HCT116 (cell line): ENCODE measurements around the gene WNT7B.

Experiments used
- CEBPB ChIP-seq: IDR thresholded peaks from 2 replicates; pipeline ENCODE4 v1.6.1; 2012; ENCODE audit warnings: low read depth
- CTCF ChIP-seq, 3 experiments: fragments of 200-600 bp in 1 of 3; sonication (generic) in 1 of 3; IDR thresholded peaks in 2 of 3; conservative IDR thresholded peaks in 1 of 3; 2 replicates each; pipeline ENCODE4 v1.5.1; 2012 to 2017; ENCODE audit warnings: low read depth in 2 of 3, low read length in 2 of 3, antibody characterized with exemption in 1 of 3, borderline replicate concordance in 1 of 3, control low read depth in 1 of 3, mild to moderate bottlenecking in 1 of 3, mixed read lengths in 1 of 3, mixed run types in 1 of 3, moderate library complexity in 1 of 3; ENCODE audit not compliant: insufficient read depth in 1 of 3
- EZH2 ChIP-seq: fragments of 200-600 bp; sonication (generic); IDR thresholded peaks from 2 replicates; pipeline ENCODE4 v1.6.1; 2017; ENCODE audit warnings: antibody characterized with exemption, mixed run types
- POLR2A ChIP-seq: IDR thresholded peaks from 2 replicates; pipeline ENCODE4 v1.7.0; 2011; ENCODE audit warnings: borderline replicate concordance; ENCODE audit not compliant: insufficient read depth, insufficient read length; ENCODE audit errors: extremely low read depth
- POLR2AphosphoS5 ChIP-seq: IDR thresholded peaks from 2 replicates; pipeline ENCODE4 v1.6.1; 2011; ENCODE audit warnings: mild to moderate bottlenecking, low read depth, low read length, moderate library complexity
- SIN3A ChIP-seq: IDR thresholded peaks from 2 replicates; pipeline ENCODE4 v1.6.1; 2012; ENCODE audit warnings: low read depth

- no peak for TF ChIP-seq CEBPB
- TF ChIP-seq POLR2AphosphoS5, result no peak
- no peak for TF ChIP-seq CTCF (IDR thresholded peaks at IDR 0.05 in 2 of 3, conservative IDR thresholded peaks at IDR 0.05 in 1 of 3; ENCODE audit: borderline replicate concordance in 1 of 3, insufficient read depth in 1 of 3, low read depth in 2 of 3, low read length in 2 of 3)
- no peak for TF ChIP-seq POLR2A
- no peak for TF ChIP-seq EZH2
- no peak for TF ChIP-seq SIN3A
These were observed 6.1 kb downstream of the WNT7B start for GRCh38 chr22:45970705-45971407.
